PC-3 (cell line): ENCODE measurements around the gene ATOH8.

Experiments used
- CTCF ChIP-seq: fragments of 300-600 bp; sonication (generic); conservative IDR thresholded peaks from 2 replicates; pipeline ENCODE4 v1.5.1; 2017; ENCODE audit warnings: antibody characterized with exemption, low read depth, mild to moderate bottlenecking, low read length
- EZH2 ChIP-seq: fragments of 300-600 bp; sonication (generic); IDR thresholded peaks from one replicate; pipeline ENCODE4 v1.6.1; 2017; ENCODE audit warnings: antibody characterized with exemption, mild to moderate bottlenecking, low read length; ENCODE audit not compliant: unreplicated experiment

- TF ChIP-seq CTCF (no peak), EZH2 (no peak)
Measured at GRCh38 chr2:85734015-85734414, 19.8 kb upstream of the ATOH8 start.
